ENCODE measurements around the gene DKC1.
"Not testable (repeated sequence)": the region's sequence is repeated elsewhere in the genome, so short reads cannot be mapped to it uniquely, and the experiment has no call there.

Gene DKC1

DNA sequence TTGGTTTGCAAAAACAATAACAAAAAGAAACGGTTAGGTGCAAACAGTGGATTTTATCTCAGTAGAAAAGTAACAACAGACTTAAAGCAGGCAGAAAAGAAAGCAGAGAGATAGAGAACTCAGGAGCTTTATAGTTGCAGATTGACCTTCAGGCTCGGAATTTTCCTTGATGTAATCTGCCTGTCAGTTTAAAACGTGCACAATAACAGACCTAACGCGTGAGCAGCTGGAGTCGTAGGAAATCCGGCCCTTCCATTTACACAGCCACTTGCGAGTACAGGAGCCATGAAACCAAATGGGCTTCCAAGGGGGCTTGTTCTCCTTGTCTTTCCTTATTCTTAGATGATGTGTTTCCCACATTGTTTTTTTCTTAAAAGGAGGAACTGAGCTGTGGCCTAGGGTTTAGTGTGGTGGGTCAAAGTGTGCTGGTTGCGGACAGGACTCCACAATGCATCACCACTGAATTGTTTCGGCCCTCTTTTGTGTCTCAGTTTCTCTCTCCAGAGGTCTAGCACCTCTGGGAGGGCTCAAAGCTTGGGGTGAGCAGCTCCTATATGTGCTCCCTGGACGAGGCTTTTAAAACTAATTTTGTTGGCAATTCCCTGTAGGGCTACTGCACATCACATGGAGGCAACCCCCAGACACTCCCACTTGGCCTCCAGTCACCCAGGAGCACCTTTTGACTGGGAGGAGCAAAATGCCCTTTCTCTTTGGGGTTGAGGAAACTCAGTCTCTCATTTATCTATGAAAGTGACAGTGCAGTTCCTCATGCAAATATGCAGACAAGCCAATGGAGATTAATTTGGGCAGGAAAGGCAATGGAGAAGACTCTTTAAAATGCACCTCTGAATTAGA is 56.5 kb downstream of the DKC1 start:
- no peak for DNase-seq (ENCODE audit: low spot score)

DNA sequence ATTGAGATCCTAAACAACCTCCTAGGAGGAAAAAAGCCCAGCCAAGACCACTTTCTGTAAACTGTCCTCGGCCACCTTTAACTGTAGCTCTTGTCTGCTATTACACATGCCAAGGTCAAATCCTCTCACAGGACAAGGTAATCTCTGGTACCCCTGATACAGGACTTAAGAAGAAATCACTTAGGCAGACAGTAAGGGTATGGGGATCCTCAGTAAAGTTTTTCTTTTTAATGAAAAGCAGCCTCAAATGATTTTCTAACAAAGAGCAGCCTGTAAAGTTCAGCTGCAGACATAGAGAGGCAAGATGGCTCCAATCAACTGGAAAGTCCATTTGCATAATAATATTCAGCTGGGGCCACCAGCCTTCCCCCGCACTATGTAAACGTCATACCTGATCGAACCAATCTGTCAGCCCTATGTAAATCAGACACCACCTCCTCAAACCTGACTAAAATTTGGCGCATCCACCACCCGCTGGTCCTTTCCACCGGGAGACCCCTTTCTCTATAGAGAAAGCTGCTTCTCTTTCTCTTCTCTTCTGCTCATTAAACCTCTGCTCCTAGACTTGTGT is 57.2 kb downstream of the DKC1 start:
- DNase-seq (ENCODE audit: low spot score), result no peak

DNA sequence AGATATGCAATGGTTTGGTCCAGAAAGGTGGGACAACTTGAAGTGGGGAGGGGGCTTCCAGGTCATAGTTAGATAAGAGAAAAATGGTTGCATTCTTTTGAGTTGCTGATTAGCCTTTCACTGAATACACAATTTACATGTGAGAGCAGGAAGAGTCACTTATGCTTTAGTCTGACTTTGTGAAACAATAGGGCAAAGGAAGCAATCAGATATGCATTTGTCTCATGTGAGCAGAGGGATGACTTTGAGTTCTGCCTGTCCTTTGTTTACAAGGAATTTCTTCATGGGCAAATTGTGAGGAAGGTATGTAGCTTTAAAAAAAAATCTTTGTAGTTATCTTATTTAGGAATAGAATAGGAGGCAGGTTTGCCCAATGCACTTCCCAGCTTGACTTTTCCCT is 58.9 kb downstream of the DKC1 start:
- no peak for DNase-seq (ENCODE audit: low spot score)

DNA sequence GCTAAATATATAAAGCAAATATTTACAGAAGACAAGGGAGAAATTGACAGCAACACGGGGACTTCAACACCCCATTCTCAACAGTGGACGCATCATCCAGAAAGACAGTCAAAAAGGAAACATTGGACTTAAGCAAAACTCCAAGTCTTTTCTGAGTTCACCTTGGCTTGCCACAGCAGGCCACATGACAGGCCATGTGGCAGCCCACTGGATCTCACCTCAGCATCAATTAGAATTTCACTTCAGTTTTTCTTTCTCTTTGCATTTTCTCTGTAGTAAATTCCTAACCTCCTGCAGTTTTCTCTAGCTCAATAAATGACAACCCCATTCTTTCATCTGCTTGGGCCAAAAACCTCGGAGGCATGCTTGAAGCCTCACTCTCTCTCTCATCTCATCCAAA is 59.4 kb downstream of the DKC1 start:
- no peak for DNase-seq (ENCODE audit: low spot score)

DNA sequence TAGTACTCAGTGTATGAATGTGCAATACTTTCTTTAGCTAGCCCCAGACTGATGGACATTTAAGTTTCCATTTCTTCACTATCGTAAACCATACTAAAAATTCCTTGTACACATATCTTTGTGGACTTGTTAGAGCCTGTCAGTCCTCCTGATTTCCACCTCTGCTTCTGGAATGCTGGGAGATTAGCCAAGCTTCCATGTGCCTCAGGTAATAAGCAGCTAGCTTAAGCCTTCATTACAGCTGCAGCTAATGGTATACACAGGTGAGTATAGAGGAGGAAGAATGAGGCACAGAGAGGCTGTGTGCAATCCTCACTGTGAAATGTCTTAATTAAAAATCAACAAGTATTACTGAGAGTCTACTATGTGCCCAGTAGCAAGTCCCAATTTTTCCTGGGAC is 62.0 kb downstream of the DKC1 start:
- DNase-seq (ENCODE audit: low spot score), result no peak

DNA sequence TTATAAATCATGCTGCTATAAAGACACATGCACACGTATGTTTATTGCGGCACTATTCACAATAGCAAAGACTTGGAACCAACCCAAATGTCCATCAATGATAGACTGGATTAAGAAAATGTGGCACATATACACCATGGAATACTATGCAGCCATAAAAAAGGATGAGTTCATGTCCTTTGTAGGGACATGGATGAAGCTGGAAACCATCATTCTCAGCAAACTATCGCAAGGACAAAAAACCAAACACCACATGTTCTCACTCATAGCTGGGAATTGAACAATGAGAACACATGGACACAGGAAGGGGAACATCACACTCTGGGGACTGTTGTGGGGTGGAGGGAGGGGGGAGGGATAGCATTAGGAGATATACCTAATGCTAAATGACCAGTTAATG is 62.9 kb downstream of the DKC1 start:
- DNase-seq (ENCODE audit: low spot score), result not testable (repeated sequence)
